CD14-positive monocyte (primary cell): Measurements from ENCODE around the gene SGCD. TPM values are rescaled to one million over a fixed set of nuclear protein-coding genes. Genes with fewer than 3 reads are reported as not detected.

Source experiments
- DNase-seq, 3 donors: peaks; one replicate each; pipeline ENCODE4 v3.0.0-alpha.2; 2011 to 2022
- H2AFZ ChIP-seq: 2 replicates; pipeline ENCODE4 v1.6.0; 2012; ENCODE audit warnings: mild to moderate bottlenecking, low read depth, low read length, inconsistent platforms; ENCODE audit not compliant: insufficient read depth, poor library complexity, severe bottlenecking
- H3K27ac ChIP-seq, 2 donors: 1 replicate in 1 of 2; 2 replicates in 1 of 2; pipeline ENCODE4 v1.5.1; 2012 to 2013; ENCODE audit warnings: low read length in 2 of 2, control low read depth in 1 of 2, inconsistent platforms in 1 of 2, low read depth in 1 of 2, mild to moderate bottlenecking in 1 of 2
- H3K27me3 ChIP-seq, 2 donors: one replicate each; pipeline versions ENCODE4 v1.6.0 to v1.6.1; 2011 to 2013; ENCODE audit warnings: low read length in 2 of 2; ENCODE audit not compliant: control insufficient read depth in 2 of 2, insufficient read depth in 2 of 2
- H3K36me3 ChIP-seq, 2 donors: replicated peaks in 1 of 2; 1 replicate in 1 of 2; 2 replicates in 1 of 2; pipeline versions ENCODE4 v1.5.1 to v1.6.1; 2012 to 2013; ENCODE audit warnings: low read length in 2 of 2, control low read depth in 1 of 2, inconsistent platforms in 1 of 2, mild to moderate bottlenecking in 1 of 2; ENCODE audit not compliant: insufficient read depth in 2 of 2, control insufficient read depth in 1 of 2
- H3K4me1 ChIP-seq, 2 donors: 1 replicate in 1 of 2; 2 replicates in 1 of 2; pipeline versions ENCODE4 v1.5.1 to v1.6.1; 2012 to 2013; ENCODE audit warnings: low read length in 2 of 2, control low read depth in 1 of 2, inconsistent platforms in 1 of 2, mild to moderate bottlenecking in 1 of 2, moderate library complexity in 1 of 2; ENCODE audit not compliant: insufficient read depth in 2 of 2, control insufficient read depth in 1 of 2
- H3K4me2 ChIP-seq: replicated peaks from 2 replicates; pipeline ENCODE3; 2012; ENCODE audit warnings: low read length, moderate library complexity, mild to moderate bottlenecking; ENCODE audit not compliant: poor library complexity, severe bottlenecking; ENCODE audit errors: extremely low read depth
- H3K4me3 ChIP-seq, 3 experiments: fragments of 200-600 bp in 1 of 3; sonication (generic) in 1 of 3; replicated peaks in 1 of 3; 1 replicate in 2 of 3; 2 replicates in 1 of 3; pipeline ENCODE4 v1.5.1; 2011 to 2013; ENCODE audit warnings: low read length in 3 of 3, mild to moderate bottlenecking in 3 of 3, control low read depth in 2 of 3, low read depth in 2 of 3, inconsistent platforms in 1 of 3, moderate library complexity in 1 of 3
- H3K79me2 ChIP-seq: 2 replicates; pipeline ENCODE4 v1.6.0; 2012; ENCODE audit warnings: mild to moderate bottlenecking, control low read depth, inconsistent platforms, low read length, moderate library complexity; ENCODE audit not compliant: insufficient read depth
- H3K9ac ChIP-seq: 2 replicates; pipeline ENCODE4 v1.6.0; 2017; ENCODE audit warnings: low read length, mild to moderate bottlenecking; ENCODE audit not compliant: insufficient read depth, poor library complexity, severe bottlenecking
- H3K9me3 ChIP-seq, 2 donors: replicated peaks in 1 of 2; 1 replicate in 1 of 2; 2 replicates in 1 of 2; pipeline versions ENCODE4 v1.5.1 to v1.6.1; 2012 to 2013; ENCODE audit warnings: low read length in 2 of 2, control low read depth in 1 of 2; ENCODE audit not compliant: control insufficient read depth in 1 of 2, insufficient read depth in 1 of 2
- H4K20me1 ChIP-seq: 2 replicates; pipeline ENCODE4 v1.6.0; 2012; ENCODE audit warnings: mild to moderate bottlenecking, low read length, control low read depth, moderate library complexity; ENCODE audit not compliant: insufficient read depth
- H3K27ac Mint-ChIP-seq, 7 donors: one replicate each; pipeline ENCODE4 v1.8.0; 2020; ENCODE audit warnings: mild to moderate bottlenecking in 7 of 7, mixed read lengths in 7 of 7, moderate library complexity in 6 of 7, inconsistent platforms in 2 of 7
- H3K27me3 Mint-ChIP-seq, 3 donors: one replicate each; pipeline ENCODE4 v1.8.0; 2021 to 2022; ENCODE audit warnings: low read depth in 3 of 3, mild to moderate bottlenecking in 3 of 3, mixed read lengths in 3 of 3, moderate library complexity in 3 of 3, inconsistent platforms in 1 of 3
- H3K36me3 Mint-ChIP-seq, 2 donors: one replicate each; pipeline ENCODE4 v1.8.0; 2020; ENCODE audit warnings: mixed read lengths in 2 of 2, inconsistent platforms in 1 of 2, mild to moderate bottlenecking in 1 of 2
- H3K4me1 Mint-ChIP-seq: one replicate; pipeline ENCODE4 v1.8.0; 2020; ENCODE audit warnings: mild to moderate bottlenecking, mixed read lengths
- H3K4me3 Mint-ChIP-seq, 2 donors: one replicate each; pipeline ENCODE4 v1.8.0; 2020; ENCODE audit warnings: mild to moderate bottlenecking in 2 of 2, mixed read lengths in 2 of 2, moderate library complexity in 1 of 2
- H3K9me3 Mint-ChIP-seq, 7 donors: one replicate each; pipeline ENCODE4 v1.8.0; 2020 to 2022; ENCODE audit warnings: mixed read lengths in 7 of 7, mild to moderate bottlenecking in 6 of 7, moderate library complexity in 6 of 7, inconsistent platforms in 2 of 7
- WGBS: methylation state at CpG from one replicate; pipeline ENCODE4 v1.1.5; 2013; ENCODE audit warnings: missing lambda C conversion rate; ENCODE audit not compliant: insufficient coverage; 5-methylcytosine and 5-hydroxymethylcytosine counted together
- intact Hi-C, 2 donors: fragments of 100-400 bp; cut with micrococcal nuclease; formaldehyde crosslinking; loops; one replicate each; pipeline versions ENCODE4 v1.15.0 to v1.15.1; 2023
- polyA plus RNA-seq, 3 donors: library from polyadenylated mRNA; depleted of rRNA in 1 of 3; unstranded in 2 of 3; stranded (reverse) in 1 of 3; fragments of 300-500 nt in 2 of 3; fragments of >200 nt in 1 of 3; fragmentation: Illumina TruSeq in 2 of 3; gene quantifications; 1 replicate in 2 of 3; 2 replicates in 1 of 3; pipeline ENCODE4 v1.2.3, GENCODE V29; 2012 to 2021
- TF ChIP-seq, protein P1 (sequence below): fragments of 200-600 bp; IDR thresholded peaks from one replicate; pipeline ENCODE4 v1.8.0; 2022; ENCODE audit warnings: antibody characterized with exemption, mild to moderate bottlenecking

Gene SGCD
- polyA plus RNA-seq, 3 donors = not detected

- DNase-seq = no peak
- WGBS = 50% methylated on average over 1 of the region's 2 CpGs
- Histone ChIP-seq H3K27me3 (no peaks in the 10 kb centered on the region), H3K4me3 (no peak overlapping the region), H4K20me1 (no peaks in the 10 kb centered on the region), H3K27ac (no peak overlapping the region), H3K4me2 (no peak overlapping the region), H2AFZ (no peak overlapping the region), H3K9ac (no peak overlapping the region), H3K36me3 (no peaks in the 10 kb centered on the region), H3K9me3 (no peaks in the 10 kb centered on the region), H3K4me1 (no peaks in the 10 kb centered on the region), H3K79me2 (no peaks in the 10 kb centered on the region)
- H3K27me3 Mint-ChIP-seq = peaks cover 0 to 3% (median 0%) of the 10 kb centered on the region in 3 donors
- H3K4me3 Mint-ChIP-seq = no peak overlapping the region
- no peaks in the 10 kb centered on the region for H3K4me1 Mint-ChIP-seq
- H3K9me3 Mint-ChIP-seq = peaks cover 0 to 12% (median 3%) of the 10 kb centered on the region in 7 donors
- TF ChIP-seq, protein P1, sequence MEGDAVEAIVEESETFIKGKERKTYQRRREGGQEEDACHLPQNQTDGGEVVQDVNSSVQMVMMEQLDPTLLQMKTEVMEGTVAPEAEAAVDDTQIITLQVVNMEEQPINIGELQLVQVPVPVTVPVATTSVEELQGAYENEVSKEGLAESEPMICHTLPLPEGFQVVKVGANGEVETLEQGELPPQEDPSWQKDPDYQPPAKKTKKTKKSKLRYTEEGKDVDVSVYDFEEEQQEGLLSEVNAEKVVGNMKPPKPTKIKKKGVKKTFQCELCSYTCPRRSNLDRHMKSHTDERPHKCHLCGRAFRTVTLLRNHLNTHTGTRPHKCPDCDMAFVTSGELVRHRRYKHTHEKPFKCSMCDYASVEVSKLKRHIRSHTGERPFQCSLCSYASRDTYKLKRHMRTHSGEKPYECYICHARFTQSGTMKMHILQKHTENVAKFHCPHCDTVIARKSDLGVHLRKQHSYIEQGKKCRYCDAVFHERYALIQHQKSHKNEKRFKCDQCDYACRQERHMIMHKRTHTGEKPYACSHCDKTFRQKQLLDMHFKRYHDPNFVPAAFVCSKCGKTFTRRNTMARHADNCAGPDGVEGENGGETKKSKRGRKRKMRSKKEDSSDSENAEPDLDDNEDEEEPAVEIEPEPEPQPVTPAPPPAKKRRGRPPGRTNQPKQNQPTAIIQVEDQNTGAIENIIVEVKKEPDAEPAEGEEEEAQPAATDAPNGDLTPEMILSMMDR = no peak
- H3K36me3 Mint-ChIP-seq = no peaks in the 10 kb centered on the region
- no peak overlapping the region for H3K27ac Mint-ChIP-seq
- intact Hi-C loops = no loop called here
Observed at GRCh38 chr5:156774273-156774672, 447.3 kb downstream of the SGCD start.

DNA sequence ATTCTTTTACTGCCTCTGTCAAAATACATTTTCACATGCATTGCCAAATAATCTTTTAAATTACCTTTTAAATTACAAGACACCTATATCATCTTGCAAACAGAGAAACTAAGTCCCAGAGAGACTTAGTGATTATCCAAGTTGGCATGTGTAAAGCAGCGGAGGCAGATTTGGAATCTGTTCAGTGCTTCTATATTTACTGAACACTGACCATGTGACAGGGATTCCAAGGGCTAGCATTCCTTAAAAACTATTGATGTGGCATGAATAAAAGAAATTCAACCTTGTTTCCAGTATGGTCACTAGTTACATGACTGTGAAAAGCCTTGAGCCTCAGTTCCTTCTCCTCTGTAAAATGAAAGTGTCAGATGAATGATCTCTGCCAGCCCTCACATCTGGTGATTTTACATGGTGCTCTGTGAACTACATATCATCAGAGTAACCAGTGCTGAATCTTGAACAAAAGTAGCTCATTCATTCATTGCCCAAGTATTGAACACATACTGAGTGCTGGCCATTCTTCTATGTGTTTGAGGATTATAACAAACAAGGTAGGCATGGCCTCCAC is 451.3 kb downstream of the SGCD start:
- Mint-ChIP-seq H3K4me1 (no peaks in the 10 kb centered on the region), H3K9me3 (peaks cover 0 to 10% (median 3%) of the 10 kb centered on the region in 7 donors), H3K4me3 (no peak overlapping the region), H3K36me3 (no peaks in the 10 kb centered on the region), H3K27ac (no peak overlapping the region), H3K27me3 (peaks cover 0 to 3% (median 0%) of the 10 kb centered on the region in 3 donors)
- H3K4me3 ChIP-seq = no peak overlapping the region
- TF ChIP-seq, protein P1 = no peak
- WGBS = no CpG with 5 or more reads among the region's 1 CpG
- DNase-seq = no peak
- H3K27me3 ChIP-seq = no peaks in the 10 kb centered on the region
- no peaks in the 10 kb centered on the region for H3K79me2 ChIP-seq
- H4K20me1 ChIP-seq = no peaks in the 10 kb centered on the region
- H3K27ac ChIP-seq = no peak overlapping the region
- H3K4me1 ChIP-seq = no peaks in the 10 kb centered on the region
- intact Hi-C loops = no loop called here
- H3K4me2 ChIP-seq = no peak overlapping the region
- H2AFZ ChIP-seq = no peak overlapping the region
- H3K9ac ChIP-seq = no peak overlapping the region
- H3K9me3 ChIP-seq = peaks cover 5 to 6% of the 10 kb centered on the region in 2 donors
- H3K36me3 ChIP-seq = no peaks in the 10 kb centered on the region
